GM19193 (cell line): ENCODE data around the gene MEGF6.

Experiments
- POLR2A ChIP-seq: IDR thresholded peaks from 4 replicates; pipeline ENCODE4 v1.6.1; 2011; ENCODE audit not compliant: insufficient read depth, insufficient read length; ENCODE audit errors: extremely low read depth

Gene MEGF6

DNA sequence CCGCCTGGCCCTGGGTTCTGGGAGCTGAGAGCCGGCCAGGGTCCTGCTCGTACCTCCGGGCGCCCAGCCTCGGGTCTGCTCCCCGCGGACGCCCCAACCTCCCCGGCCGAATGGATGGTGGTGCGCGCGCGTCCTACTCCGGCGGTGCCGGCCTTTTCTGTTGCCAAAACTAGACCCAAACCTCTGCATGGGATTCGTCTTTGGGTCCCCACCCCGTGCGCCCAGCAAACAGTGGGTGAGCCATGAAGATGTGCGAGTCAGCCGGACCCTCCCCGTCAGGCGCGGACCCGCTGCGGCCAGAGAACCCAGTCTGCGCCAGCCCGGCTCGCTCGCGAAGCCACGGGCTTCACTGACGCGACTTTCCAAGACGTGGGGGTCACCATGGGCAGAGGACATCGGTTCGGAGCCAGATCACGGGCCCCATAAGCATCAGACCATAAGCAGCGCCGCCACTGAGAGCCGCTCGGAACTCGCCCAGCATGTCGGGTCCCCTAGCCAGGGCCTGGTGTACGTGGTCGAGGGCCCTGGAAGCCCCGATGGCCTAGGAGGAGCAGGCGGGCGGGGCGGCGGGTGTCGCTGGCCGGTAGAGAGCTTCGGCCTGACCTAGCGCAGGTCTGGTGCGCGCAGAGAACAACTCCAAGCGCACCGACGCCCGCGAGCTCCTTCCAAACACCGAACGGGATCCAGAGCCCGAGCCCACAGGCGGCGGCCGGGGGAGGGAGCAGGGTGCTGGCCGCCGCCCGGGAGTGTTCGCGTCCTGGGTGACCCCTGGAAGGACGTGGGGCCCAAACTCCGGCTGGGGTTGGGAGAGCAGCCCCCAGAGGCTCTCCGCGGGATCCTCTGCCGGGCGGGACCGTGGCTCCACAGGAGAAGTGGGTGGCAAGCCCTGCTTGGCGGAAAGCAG, 40.0 kb upstream of the MEGF6 start:
- TF ChIP-seq POLR2A, result no peak

GRCh38 chr1:3650248-3651025, 39.1 kb upstream of the MEGF6 start:
- no peak for TF ChIP-seq POLR2A

- peak; percentile 73 for TF ChIP-seq POLR2A
Measured at GRCh38 chr1:3649342-3650247, 38.3 kb upstream of the MEGF6 start, which contains the start of gene WRAP73. Gene WRAP73 (minus strand): TSS chr1:3650103. CDS start chr1:3649999, 104 bp downstream.

- TF ChIP-seq POLR2A, result no peak
Measured at GRCh38 chr1:3646596-3646995, 35.3 kb upstream of the MEGF6 start.

DNA sequence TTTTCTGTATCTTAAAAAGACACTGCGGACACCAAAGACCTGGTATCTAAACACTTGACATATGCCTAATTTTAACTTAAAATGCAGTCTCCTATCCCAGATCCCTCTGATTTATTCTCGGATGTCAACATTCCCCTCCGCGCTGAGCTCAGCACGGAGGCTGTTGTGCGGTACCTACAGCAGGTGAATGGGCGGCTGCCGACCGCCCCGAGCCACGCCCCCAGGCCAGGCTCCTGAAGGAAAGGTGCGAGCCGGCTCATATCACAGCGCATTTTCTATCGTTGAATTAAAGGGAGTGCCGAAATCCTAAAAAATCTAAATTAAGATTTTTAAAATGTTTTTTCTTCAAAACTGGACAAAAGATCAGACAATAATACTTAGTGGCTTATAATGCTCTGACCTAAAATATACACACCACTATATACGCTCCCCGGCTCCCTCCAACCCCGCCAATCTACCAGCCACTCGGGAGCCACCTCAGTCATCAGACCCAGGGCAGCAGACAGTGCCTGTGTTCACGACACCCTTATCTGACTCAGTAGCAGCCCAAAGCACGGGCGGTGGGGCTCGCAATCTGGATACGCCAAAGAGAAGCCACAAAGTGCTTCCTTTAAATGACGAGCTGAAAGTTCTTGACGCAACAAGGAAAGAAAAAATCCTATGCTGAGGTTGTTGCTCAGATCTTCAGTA, 34.5 kb upstream of the MEGF6 start:
- no peak for TF ChIP-seq POLR2A

DNA sequence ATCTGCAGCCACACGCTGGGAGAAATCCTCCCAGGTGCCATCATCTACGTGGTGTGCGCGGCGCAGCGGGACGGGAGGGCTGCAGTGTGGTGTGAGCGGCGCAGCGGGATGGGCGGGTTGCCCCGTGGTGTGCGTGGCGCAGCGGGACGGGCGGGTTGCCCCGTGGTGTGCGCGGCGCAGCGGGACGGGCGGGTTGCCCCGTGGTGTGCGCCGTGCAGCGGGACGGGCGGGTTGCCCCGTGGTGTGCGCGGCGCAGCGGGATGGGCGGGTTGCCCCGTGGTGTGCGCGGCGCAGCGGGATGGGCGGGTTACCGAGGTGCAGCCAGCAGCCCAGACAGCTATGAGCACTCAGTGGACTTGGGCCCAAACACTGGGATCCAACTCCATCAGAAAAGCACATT, 33.9 kb upstream of the MEGF6 start:
- no peak for TF ChIP-seq POLR2A

DNA sequence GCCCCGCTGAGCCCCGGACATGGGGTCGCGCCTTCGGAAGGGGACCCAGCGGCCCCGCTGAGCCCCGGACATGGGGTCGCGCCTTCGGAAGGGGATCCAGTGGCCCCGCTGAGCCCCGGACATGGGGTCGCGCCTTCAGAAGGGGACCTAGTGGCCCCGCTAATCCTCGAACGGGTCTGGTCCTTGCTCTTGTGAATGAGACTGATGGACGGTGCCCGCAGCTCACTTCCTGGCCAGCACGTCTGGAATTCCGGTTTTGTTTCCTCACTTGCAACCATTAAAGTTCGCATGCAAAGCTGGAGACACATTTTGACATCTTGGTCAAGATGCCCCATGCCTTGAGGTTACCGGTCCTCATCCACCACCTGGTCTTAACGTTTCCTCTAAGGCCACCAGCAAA, 33.0 kb upstream of the MEGF6 start:
- TF ChIP-seq POLR2A, result no peak

DNA sequence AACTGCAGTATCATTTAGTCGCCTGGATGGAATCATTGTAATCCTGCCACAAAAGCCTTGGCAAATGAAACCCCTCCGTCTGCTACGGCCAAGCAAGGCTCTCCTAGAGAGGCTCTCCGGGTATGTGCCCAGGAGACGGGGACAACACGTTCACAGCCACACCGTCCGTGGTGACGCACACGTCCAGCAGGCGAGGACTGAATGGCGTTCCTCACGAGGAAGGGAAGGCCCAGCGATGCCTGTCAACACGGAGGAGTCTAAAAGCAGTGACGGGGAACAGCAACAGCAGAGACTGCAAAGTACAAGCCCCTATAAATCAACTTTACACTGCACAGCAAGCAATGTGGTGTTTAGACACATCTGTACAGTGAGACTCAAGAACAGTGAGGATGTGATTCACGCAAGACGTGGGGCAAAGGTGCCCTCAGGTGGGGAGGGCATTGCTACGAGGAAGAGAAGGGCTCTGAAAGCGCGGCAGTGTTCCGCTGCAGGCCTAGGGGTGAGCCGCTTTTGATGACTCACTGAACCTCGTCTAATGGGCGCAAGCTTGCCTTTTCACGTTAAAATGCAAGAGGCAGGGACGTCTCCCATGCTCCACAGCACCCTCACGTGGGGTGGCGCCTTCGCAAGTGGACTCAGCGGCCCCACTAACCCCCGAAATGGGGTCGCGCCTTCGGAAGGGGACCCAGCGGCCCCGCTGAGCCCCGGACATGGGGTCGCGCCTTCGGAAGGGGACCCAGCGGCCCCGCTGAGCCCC, 31.8 kb upstream of the MEGF6 start:
- no peak for TF ChIP-seq POLR2A

DNA sequence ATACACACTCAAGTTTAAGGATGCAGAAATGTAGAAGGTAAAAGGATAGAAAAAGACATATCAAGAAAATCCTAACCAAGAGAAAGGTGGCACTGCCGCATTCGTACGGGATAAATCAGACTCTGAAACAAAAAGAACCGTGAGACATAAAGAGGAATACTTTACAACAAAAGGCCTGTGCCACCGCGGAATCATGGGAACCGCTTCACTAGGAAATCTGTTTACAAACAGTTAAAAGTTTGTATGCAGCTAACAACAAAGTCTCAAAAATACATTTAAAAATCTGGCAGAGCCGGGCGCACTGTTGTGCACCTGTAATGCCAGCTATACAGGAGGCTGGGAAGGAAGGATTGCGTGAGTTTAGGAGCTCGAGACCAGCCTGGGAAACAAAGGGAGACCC, 30.5 kb upstream of the MEGF6 start:
- no peak for TF ChIP-seq POLR2A

DNA sequence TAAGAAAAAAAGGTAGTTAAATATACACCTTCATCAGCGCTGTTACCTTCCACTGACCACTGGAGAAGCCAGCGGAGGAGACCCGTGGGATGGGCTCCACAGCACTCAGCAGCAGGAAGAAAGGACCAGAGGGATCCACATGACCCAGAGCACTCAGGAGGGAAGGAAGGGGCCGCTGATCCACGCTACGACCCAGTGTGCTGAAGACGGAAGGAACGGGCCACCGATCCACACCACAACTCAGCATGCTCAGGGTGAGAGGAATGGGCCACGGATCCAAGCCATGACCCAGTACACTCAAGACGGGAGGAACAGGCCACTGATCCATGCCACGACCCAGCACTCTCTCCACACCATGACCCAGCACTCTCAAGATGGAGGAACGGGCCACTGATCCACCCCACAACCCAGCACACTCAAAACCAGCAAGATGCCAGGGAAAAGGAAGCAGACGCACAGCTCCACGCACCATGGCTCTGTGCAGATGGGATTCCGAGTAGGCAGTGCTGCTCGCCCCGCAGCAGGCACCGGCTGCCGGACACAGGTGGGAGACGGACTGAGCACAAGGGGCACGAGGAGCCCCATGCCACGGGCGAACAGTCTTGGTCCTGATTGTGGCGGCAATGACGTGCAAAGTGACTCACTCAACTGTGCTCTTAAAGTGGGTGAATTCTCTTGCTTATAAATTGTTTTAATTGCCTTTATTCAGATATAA, 29.9 kb upstream of the MEGF6 start:
- no peak for TF ChIP-seq POLR2A

GRCh38 chr1:3640121-3640837, 29.0 kb upstream of the MEGF6 start:
- TF ChIP-seq POLR2A, result no peak

DNA sequence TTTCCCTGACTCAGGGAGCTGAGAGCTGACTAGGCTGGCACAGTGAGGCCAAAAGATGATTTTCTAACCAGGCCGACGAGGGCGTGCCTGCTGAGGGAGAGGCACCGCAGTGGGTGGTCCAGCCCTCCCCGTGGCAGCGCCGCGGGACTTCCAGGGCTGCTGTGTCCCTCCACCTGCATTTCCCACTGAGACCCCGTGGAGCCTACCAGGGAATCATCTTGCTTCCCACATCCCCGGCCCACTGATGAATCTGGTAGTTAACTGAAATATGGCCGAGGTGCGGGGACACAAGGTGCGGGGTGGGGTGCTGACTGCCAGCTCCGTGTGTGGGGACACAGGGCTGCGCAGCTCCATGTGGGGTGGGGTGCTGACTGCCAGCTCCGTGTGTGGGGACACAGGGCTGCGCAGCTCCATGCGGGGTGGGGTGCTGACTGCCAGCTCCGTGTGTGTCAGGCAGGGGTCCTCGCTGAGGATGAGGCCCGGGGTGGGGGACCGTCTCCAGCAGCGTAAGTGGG, 28.1 kb upstream of the MEGF6 start:
- TF ChIP-seq POLR2A, result no peak
